GM23338 (cell line): ENCODE data around the gene ST3GAL4. TPM values are rescaled to one million over a fixed set of nuclear protein-coding genes. Genes with fewer than 3 reads are reported as not detected.
A peak's percentile ranks its signal among the peaks of the same experiment; 100 is the strongest.

Experiments used
- ATAC-seq: fragments of 200-7000 bp; cut with Tn5 transposase; 3 replicates; pipeline ENCODE4 v1.9.1; 2020
- DNase-seq: peaks from one replicate; pipeline ENCODE4 v3.0.0-alpha.2; 2015; ENCODE audit warnings: low spot score
- H2AFZ ChIP-seq: fragments of 200-600 bp; sonication (generic); 2 replicates; pipeline ENCODE4 v1.8.0; 2016; ENCODE audit warnings: antibody characterized with exemption, mild to moderate bottlenecking, moderate library complexity
- H3F3A ChIP-seq: fragments of 200-600 bp; sonication (generic); replicated peaks from 2 replicates; pipeline ENCODE4 v1.8.0; 2017; ENCODE audit warnings: antibody characterized with exemption, mixed run types, low read depth
- H3K27ac ChIP-seq: fragments of 200-600 bp; sonication (generic); 2 replicates; pipeline ENCODE4 v1.6.1; 2016; ENCODE audit warnings: low read depth
- H3K27me3 ChIP-seq: fragments of 200-600 bp; sonication (generic); 2 replicates; pipeline ENCODE4 v1.8.0; 2016; ENCODE audit warnings: mild to moderate bottlenecking, mixed run types, moderate library complexity; ENCODE audit not compliant: insufficient read depth
- H3K36me3 ChIP-seq: fragments of 200-600 bp; sonication (generic); 2 replicates; pipeline ENCODE4 v1.8.0; 2016; ENCODE audit warnings: mild to moderate bottlenecking; ENCODE audit not compliant: insufficient read depth
- H3K4me1 ChIP-seq: fragments of 200-600 bp; sonication (generic); 2 replicates; pipeline ENCODE4 v1.8.0; 2016; ENCODE audit warnings: mild to moderate bottlenecking, moderate library complexity; ENCODE audit not compliant: insufficient read depth
- H3K4me2 ChIP-seq: fragments of 200-600 bp; sonication (generic); 2 replicates; pipeline ENCODE4 v1.7.1; 2017; ENCODE audit warnings: mixed run types
- H3K4me3 ChIP-seq: fragments of 200-600 bp; sonication (generic); 2 replicates; pipeline ENCODE4 v1.6.1; 2016; ENCODE audit warnings: mixed run types
- H3K79me2 ChIP-seq: fragments of 200-600 bp; sonication (generic); replicated peaks from 2 replicates; pipeline ENCODE4 v1.8.0; 2017; ENCODE audit warnings: mild to moderate bottlenecking; ENCODE audit not compliant: insufficient read depth
- H3K9me2 ChIP-seq: fragments of 200-600 bp; sonication (generic); 2 replicates; pipeline ENCODE4 v1.8.0; 2017; ENCODE audit not compliant: insufficient read depth
- H4K20me1 ChIP-seq: fragments of 200-600 bp; sonication (generic); replicated peaks from 2 replicates; pipeline ENCODE4 v1.8.0; 2017; ENCODE audit warnings: mild to moderate bottlenecking; ENCODE audit not compliant: insufficient read depth
- H3K27ac Mint-ChIP-seq: 2 replicates; pipeline ENCODE4 v1.8.0; 2020; ENCODE audit warnings: inconsistent platforms, mild to moderate bottlenecking, moderate library complexity, mixed read lengths
- H3K27me3 Mint-ChIP-seq: 3 replicates; pipeline ENCODE4 v1.8.0; 2022; ENCODE audit warnings: low read depth, mild to moderate bottlenecking, moderate library complexity, mixed read lengths, inconsistent platforms; ENCODE audit not compliant: insufficient read depth, poor library complexity
- H3K36me3 Mint-ChIP-seq: 3 replicates; pipeline ENCODE4 v1.8.0; 2021; ENCODE audit warnings: low read depth, mild to moderate bottlenecking, inconsistent platforms, moderate library complexity, mixed read lengths
- H3K4me1 Mint-ChIP-seq: 3 replicates; pipeline ENCODE4 v1.8.0; 2020; ENCODE audit warnings: mild to moderate bottlenecking, inconsistent platforms, mixed read lengths
- H3K4me3 Mint-ChIP-seq: 3 replicates; pipeline ENCODE4 v1.8.0; 2021; ENCODE audit warnings: moderate library complexity, mild to moderate bottlenecking, inconsistent platforms, mixed read lengths
- H3K9me3 Mint-ChIP-seq: 3 replicates; pipeline ENCODE4 v1.8.0; 2020; ENCODE audit warnings: moderate library complexity, mild to moderate bottlenecking, inconsistent platforms, mixed read lengths
- CREB1 ChIP-seq: fragments of 250-450 bp; sonication (Bioruptor Pico); IDR thresholded peaks from 2 replicates; pipeline ENCODE4 v1.5.0; 2020; ENCODE audit warnings: low read depth, mild to moderate bottlenecking, moderate library complexity
- EZH2 ChIP-seq: fragments of 200-600 bp; sonication (generic); IDR thresholded peaks from one replicate; pipeline ENCODE4 v1.8.0; 2017; ENCODE audit warnings: antibody characterized with exemption, mild to moderate bottlenecking, low read depth; ENCODE audit not compliant: unreplicated experiment
- EZH2phosphoT487 ChIP-seq: fragments of 200-600 bp; sonication (generic); IDR thresholded peaks from one replicate; pipeline ENCODE4 v1.8.1; 2018; ENCODE audit warnings: antibody characterized with exemption; ENCODE audit not compliant: unreplicated experiment
- JUNB ChIP-seq: IDR thresholded peaks from one replicate; pipeline ENCODE4 v1.6.1; 2016; ENCODE audit warnings: antibody characterized with exemption; ENCODE audit not compliant: unreplicated experiment
- NANOG ChIP-seq: IDR thresholded peaks from 2 replicates; pipeline ENCODE4 v1.6.1; 2016; ENCODE audit warnings: antibody characterized with exemption, borderline replicate concordance
- POLR2AphosphoS5 ChIP-seq: IDR thresholded peaks from 2 replicates; pipeline ENCODE4 v1.6.1; 2016; ENCODE audit warnings: antibody characterized with exemption, low read depth
- STAT1 ChIP-seq: IDR thresholded peaks from one replicate; pipeline ENCODE4 v1.6.1; 2016; ENCODE audit warnings: antibody characterized with exemption; ENCODE audit not compliant: unreplicated experiment
- ZNF114 ChIP-seq: fragments of 250-450 bp; sonication (Bioruptor Pico); IDR thresholded peaks from 2 replicates; pipeline ENCODE4 v1.5.0; 2020; ENCODE audit warnings: mild to moderate bottlenecking, moderate library complexity
- ZNF331 ChIP-seq: fragments of 250-450 bp; sonication (Bioruptor Pico); IDR thresholded peaks from 2 replicates; pipeline ENCODE4 v1.5.0; 2020; ENCODE audit warnings: low read depth, mild to moderate bottlenecking, moderate library complexity
- polyA plus RNA-seq: library from polyadenylated mRNA; unstranded; fragments of >200 nt; fragmentation: Nextera tagmentation; extraction: Ambion mirVana; gene quantifications from 2 replicates; pipeline ENCODE4 v1.2.1, GENCODE V29; 2016
- total RNA-seq: library from RNA; depleted of rRNA; stranded (reverse); fragments of >200 nt; shearing (Covaris generic); gene quantifications from 2 replicates; pipeline ENCODE4 v1.2.3, GENCODE V29; 2014
- TF ChIP-seq, protein P1 (sequence below), 2 experiments: fragments of 200-600 bp in 1 of 2; sonication (generic) in 1 of 2; conservative IDR thresholded peaks; 2 replicates each; pipeline versions ENCODE4 v1.5.1 to v1.6.1; 2016 to 2017; ENCODE audit warnings: antibody characterized with exemption in 2 of 2, low read depth in 2 of 2, mild to moderate bottlenecking in 2 of 2, moderate library complexity in 1 of 2
- TF ChIP-seq, protein P2 (sequence below): IDR thresholded peaks from 2 replicates; pipeline ENCODE4 v1.6.1; 2016; ENCODE audit warnings: antibody characterized with exemption
- TF ChIP-seq, protein P3 (sequence below): fragments of 250-450 bp; sonication (Bioruptor Pico); IDR thresholded peaks from 2 replicates; pipeline ENCODE4 v1.5.0; 2020; ENCODE audit warnings: mild to moderate bottlenecking, moderate library complexity

ST3GAL4 gene
- total and polyA plus RNA-seq, 2 experiments from 2014 or later: 10.1 to 28.0 TPM

DNA sequence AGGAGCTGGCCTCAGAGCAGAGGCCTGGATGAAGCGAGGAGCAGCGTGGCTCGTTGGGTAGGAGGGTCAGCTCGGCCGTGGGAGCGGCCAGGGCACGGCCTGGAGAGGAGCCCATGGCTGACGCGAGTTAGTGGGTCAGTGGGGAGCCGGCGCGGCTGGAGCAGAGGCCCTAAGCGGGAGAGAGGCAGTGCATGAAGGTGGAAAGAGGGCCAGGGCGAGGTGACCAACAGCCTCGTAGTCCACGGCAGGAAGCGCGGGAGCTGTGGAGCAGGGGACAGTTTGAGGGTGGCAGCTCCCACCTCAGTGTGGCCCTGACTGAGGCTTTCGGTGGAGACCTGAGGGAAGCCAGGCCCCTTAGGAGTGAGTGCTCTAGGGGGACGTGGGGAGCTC lies 27.5 kb upstream of the ST3GAL4 start:
- no peak overlapping the region for H3K27ac Mint-ChIP-seq
- H3K4me3 ChIP-seq: no peak overlapping the region
- H4K20me1 ChIP-seq: no peaks in the 10 kb centered on the region
- H3K9me3 Mint-ChIP-seq: no peaks in the 10 kb centered on the region
- H3K27ac ChIP-seq: no peak overlapping the region
- peak; percentile 37 for ATAC-seq
- H3K36me3 Mint-ChIP-seq: no peaks in the 10 kb centered on the region; the same call in 2 of the 3 replicates
- H3K27me3 Mint-ChIP-seq: no peaks in the 10 kb centered on the region
- DNase-seq: no peak
- H3K36me3 ChIP-seq: no peaks in the 10 kb centered on the region
- no peaks in the 10 kb centered on the region for H3K9me2 ChIP-seq
- no peaks in the 10 kb centered on the region; the same call in 1 of the 2 replicates for H3K79me2 ChIP-seq
- no peak overlapping the region for H3K4me2 ChIP-seq
- H3K4me1 ChIP-seq: no peaks in the 10 kb centered on the region
- TF ChIP-seq ZNF331 (CRISPR knock-in tag) (no peak), JUNB (no peak), CREB1 (CRISPR knock-in tag) (no peak), NANOG (no peak), ZNF114 (CRISPR knock-in tag) (no peak), STAT1 (no peak)
- TF ChIP-seq, protein P1, sequence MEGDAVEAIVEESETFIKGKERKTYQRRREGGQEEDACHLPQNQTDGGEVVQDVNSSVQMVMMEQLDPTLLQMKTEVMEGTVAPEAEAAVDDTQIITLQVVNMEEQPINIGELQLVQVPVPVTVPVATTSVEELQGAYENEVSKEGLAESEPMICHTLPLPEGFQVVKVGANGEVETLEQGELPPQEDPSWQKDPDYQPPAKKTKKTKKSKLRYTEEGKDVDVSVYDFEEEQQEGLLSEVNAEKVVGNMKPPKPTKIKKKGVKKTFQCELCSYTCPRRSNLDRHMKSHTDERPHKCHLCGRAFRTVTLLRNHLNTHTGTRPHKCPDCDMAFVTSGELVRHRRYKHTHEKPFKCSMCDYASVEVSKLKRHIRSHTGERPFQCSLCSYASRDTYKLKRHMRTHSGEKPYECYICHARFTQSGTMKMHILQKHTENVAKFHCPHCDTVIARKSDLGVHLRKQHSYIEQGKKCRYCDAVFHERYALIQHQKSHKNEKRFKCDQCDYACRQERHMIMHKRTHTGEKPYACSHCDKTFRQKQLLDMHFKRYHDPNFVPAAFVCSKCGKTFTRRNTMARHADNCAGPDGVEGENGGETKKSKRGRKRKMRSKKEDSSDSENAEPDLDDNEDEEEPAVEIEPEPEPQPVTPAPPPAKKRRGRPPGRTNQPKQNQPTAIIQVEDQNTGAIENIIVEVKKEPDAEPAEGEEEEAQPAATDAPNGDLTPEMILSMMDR (conservative IDR thresholded peaks at IDR 0.05; ENCODE audit: low read depth in 2 of 2): no peak
- H3F3A ChIP-seq: no peaks in the 10 kb centered on the region
- no peaks in the 10 kb centered on the region for H3K27me3 ChIP-seq
- H3K4me3 Mint-ChIP-seq: no peak overlapping the region
- H2AFZ ChIP-seq: no peak overlapping the region
- H3K4me1 Mint-ChIP-seq: peaks cover 16% of the 10 kb centered on the region

DNA sequence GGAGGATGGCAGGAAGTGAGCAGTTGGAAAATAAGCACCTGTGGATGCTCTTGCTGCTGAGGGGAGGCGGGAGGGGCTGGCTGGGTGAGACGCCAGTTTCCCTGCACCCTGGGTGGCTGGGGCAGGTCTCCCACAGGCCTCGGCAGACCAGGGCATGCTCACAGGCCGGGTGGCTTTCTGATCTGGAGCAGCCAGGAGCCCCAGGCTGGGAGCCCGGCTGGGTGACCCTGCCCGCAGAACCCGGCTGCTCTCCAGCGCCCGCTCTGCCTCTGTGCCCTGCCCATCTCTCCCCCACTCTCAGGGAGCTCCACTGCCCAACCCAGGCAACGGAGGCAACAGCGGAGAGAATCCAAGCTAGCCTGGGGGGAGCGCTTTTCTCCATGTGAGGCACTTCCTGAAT lies 27.0 kb upstream of the ST3GAL4 start:
- no peaks in the 10 kb centered on the region for H3K9me3 Mint-ChIP-seq
- peak; percentile 33; the same call in 1 of the 3 replicates for ATAC-seq
- TF ChIP-seq NANOG (no peak), ZNF331 (CRISPR knock-in tag) (no peak), EZH2 (no peak), JUNB (no peak), ZNF114 (CRISPR knock-in tag) (no peak), POLR2AphosphoS5 (no peak), CREB1 (CRISPR knock-in tag) (no peak), STAT1 (no peak), EZH2phosphoT487 (no peak)
- TF ChIP-seq, protein P2, sequence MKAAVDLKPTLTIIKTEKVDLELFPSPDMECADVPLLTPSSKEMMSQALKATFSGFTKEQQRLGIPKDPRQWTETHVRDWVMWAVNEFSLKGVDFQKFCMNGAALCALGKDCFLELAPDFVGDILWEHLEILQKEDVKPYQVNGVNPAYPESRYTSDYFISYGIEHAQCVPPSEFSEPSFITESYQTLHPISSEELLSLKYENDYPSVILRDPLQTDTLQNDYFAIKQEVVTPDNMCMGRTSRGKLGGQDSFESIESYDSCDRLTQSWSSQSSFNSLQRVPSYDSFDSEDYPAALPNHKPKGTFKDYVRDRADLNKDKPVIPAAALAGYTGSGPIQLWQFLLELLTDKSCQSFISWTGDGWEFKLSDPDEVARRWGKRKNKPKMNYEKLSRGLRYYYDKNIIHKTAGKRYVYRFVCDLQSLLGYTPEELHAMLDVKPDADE: no peak
- TF ChIP-seq, protein P3, sequence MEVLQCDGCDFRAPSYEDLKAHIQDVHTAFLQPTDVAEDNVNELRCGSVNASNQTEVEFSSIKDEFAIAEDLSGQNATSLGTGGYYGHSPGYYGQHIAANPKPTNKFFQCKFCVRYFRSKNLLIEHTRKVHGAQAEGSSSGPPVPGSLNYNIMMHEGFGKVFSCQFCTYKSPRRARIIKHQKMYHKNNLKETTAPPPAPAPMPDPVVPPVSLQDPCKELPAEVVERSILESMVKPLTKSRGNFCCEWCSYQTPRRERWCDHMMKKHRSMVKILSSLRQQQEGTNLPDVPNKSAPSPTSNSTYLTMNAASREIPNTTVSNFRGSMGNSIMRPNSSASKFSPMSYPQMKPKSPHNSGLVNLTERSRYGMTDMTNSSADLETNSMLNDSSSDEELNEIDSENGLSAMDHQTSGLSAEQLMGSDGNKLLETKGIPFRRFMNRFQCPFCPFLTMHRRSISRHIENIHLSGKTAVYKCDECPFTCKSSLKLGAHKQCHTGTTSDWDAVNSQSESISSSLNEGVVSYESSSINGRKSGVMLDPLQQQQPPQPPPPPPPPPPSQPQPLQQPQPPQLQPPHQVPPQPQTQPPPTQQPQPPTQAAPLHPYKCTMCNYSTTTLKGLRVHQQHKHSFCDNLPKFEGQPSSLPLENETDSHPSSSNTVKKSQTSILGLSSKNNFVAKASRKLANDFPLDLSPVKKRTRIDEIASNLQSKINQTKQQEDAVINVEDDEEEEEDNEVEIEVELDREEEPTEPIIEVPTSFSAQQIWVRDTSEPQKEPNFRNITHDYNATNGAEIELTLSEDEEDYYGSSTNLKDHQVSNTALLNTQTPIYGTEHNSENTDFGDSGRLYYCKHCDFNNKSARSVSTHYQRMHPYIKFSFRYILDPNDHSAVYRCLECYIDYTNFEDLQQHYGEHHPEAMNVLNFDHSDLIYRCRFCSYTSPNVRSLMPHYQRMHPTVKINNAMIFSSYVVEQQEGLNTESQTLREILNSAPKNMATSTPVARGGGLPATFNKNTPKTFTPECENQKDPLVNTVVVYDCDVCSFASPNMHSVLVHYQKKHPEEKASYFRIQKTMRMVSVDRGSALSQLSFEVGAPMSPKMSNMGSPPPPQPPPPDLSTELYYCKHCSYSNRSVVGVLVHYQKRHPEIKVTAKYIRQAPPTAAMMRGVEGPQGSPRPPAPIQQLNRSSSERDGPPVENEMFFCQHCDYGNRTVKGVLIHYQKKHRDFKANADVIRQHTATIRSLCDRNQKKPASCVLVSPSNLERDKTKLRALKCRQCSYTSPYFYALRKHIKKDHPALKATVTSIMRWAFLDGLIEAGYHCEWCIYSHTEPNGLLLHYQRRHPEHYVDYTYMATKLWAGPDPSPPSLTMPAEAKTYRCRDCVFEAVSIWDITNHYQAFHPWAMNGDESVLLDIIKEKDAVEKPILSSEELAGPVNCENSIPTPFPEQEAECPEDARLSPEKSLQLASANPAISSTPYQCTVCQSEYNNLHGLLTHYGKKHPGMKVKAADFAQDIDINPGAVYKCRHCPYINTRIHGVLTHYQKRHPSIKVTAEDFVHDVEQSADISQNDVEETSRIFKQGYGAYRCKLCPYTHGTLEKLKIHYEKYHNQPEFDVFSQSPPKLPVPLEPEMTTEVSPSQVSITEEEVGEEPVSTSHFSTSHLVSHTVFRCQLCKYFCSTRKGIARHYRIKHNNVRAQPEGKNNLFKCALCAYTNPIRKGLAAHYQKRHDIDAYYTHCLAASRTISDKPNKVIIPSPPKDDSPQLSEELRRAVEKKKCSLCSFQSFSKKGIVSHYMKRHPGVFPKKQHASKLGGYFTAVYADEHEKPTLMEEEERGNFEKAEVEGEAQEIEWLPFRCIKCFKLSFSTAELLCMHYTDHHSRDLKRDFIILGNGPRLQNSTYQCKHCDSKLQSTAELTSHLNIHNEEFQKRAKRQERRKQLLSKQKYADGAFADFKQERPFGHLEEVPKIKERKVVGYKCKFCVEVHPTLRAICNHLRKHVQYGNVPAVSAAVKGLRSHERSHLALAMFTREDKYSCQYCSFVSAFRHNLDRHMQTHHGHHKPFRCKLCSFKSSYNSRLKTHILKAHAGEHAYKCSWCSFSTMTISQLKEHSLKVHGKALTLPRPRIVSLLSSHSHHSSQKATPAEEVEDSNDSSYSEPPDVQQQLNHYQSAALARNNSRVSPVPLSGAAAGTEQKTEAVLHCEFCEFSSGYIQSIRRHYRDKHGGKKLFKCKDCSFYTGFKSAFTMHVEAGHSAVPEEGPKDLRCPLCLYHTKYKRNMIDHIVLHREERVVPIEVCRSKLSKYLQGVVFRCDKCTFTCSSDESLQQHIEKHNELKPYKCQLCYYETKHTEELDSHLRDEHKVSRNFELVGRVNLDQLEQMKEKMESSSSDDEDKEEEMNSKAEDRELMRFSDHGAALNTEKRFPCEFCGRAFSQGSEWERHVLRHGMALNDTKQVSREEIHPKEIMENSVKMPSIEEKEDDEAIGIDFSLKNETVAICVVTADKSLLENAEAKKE: no peak

More for the DNA sequence above, 27.0 kb upstream of the ST3GAL4 start:
- Histone ChIP-seq H3F3A (no peaks in the 10 kb centered on the region), H3K79me2 (no peaks in the 10 kb centered on the region; the same call in 1 of the 2 replicates), H3K4me2 (no peak overlapping the region), H3K4me1 (no peaks in the 10 kb centered on the region), H3K27me3 (no peaks in the 10 kb centered on the region), H3K27ac (no peak overlapping the region), H2AFZ (no peak overlapping the region), H3K36me3 (no peaks in the 10 kb centered on the region), H3K9me2 (no peaks in the 10 kb centered on the region), H3K4me3 (no peak overlapping the region), H4K20me1 (no peaks in the 10 kb centered on the region)
- no peak overlapping the region for H3K27ac Mint-ChIP-seq
- H3K4me1 Mint-ChIP-seq: peaks cover 16% of the 10 kb centered on the region
- no peaks in the 10 kb centered on the region for H3K27me3 Mint-ChIP-seq
- H3K36me3 Mint-ChIP-seq: no peaks in the 10 kb centered on the region; the same call in 2 of the 3 replicates
- no peak for DNase-seq
- no peak overlapping the region for H3K4me3 Mint-ChIP-seq
